Suprapubic skin (tissue), 4 donors: ENCODE results near the gene BTRC. TPM values are rescaled to one million over a fixed set of nuclear protein-coding genes. Genes with fewer than 3 reads are reported as not detected.
"Not testable (repeated sequence)": the region's sequence is repeated elsewhere in the genome, so short reads cannot be mapped to it uniquely, and the experiment has no call there.

Experiments used
- DNase-seq, 2 donors: peaks; one replicate each; pipeline ENCODE4 v3.0.0-alpha.2; 2019; ENCODE audit warnings: low spot score in 2 of 2
- H3K27ac ChIP-seq: fragments of 200-600 bp; sonication (generic); one replicate; pipeline ENCODE4 v1.5.1; 2019
- H3K27me3 ChIP-seq: fragments of 200-600 bp; sonication (generic); one replicate; pipeline ENCODE4 v1.5.1; 2019
- H3K36me3 ChIP-seq: fragments of 200-600 bp; sonication (generic); one replicate; pipeline ENCODE4 v1.5.1; 2019
- H3K4me1 ChIP-seq: fragments of 200-600 bp; sonication (generic); one replicate; pipeline ENCODE4 v1.5.1; 2019
- H3K4me3 ChIP-seq: fragments of 200-600 bp; sonication (generic); one replicate; pipeline ENCODE4 v1.5.1; 2019; ENCODE audit warnings: mild to moderate bottlenecking
- H3K9me3 ChIP-seq: fragments of 200-600 bp; sonication (generic); one replicate; pipeline ENCODE4 v1.5.1; 2019
- CTCF ChIP-seq, 2 donors: fragments of 200-600 bp in 1 of 2; fragments of 450-650 bp in 1 of 2; sonication (generic) in 1 of 2; IDR thresholded peaks; one replicate each; pipeline ENCODE4 v1.5.1; 2016 to 2019; ENCODE audit warnings: antibody characterized with exemption in 2 of 2, mild to moderate bottlenecking in 1 of 2, moderate library complexity in 1 of 2
- EP300 ChIP-seq: sonication (generic); formaldehyde crosslinking; IDR thresholded peaks from one replicate; pipeline ENCODE4 v1.6.1; 2017; ENCODE audit warnings: antibody characterized with exemption
- POLR2A ChIP-seq, 2 donors: fragments of 450-650 bp; IDR thresholded peaks; one replicate each; pipeline ENCODE4 v1.6.1; 2017; ENCODE audit warnings: antibody characterized with exemption in 2 of 2, mild to moderate bottlenecking in 2 of 2, moderate library complexity in 2 of 2
- POLR2AphosphoS5 ChIP-seq, 3 donors: sonication (generic); formaldehyde crosslinking; IDR thresholded peaks; one replicate each; pipeline ENCODE4 v1.6.1; 2017; ENCODE audit warnings: antibody characterized with exemption in 3 of 3
- WGBS: methylation state at CpG from one replicate; pipeline ENCODE4 v1.1.5; 2018; 5-methylcytosine and 5-hydroxymethylcytosine counted together
- total RNA-seq, 4 donors: library from RNA; depleted of rRNA; stranded (reverse); fragments of >200 nt; gene quantifications; one replicate each; pipeline ENCODE4 v1.1.0, GENCODE V29; 2016

Gene BTRC
- total RNA-seq, 4 donors from 2014 or later: 17.4 to 20.6 (median 18.5) TPM

- H3K4me3 ChIP-seq: no peak overlapping the region
- H3K9me3 ChIP-seq: no peaks in the 10 kb centered on the region
- TF ChIP-seq POLR2A (IDR thresholded peaks at IDR 0.05) (no peak), CTCF (IDR thresholded peaks at IDR 0.05) (no peak), POLR2AphosphoS5 (IDR thresholded peaks at IDR 0.05) (no peak), EP300 (no peak)
- DNase-seq: no peak
- no peaks in the 10 kb centered on the region for H3K27me3 ChIP-seq
- H3K4me1 ChIP-seq: peaks cover 24% of the 10 kb centered on the region
- H3K36me3 ChIP-seq: peaks cover 39% of the 10 kb centered on the region
- WGBS: 92% methylated on average over 9 of the region's 9 CpGs
- H3K27ac ChIP-seq: no peak overlapping the region
These were observed 231.9 kb downstream of the BTRC start for GRCh38 chr10:101585841-101586240.

- under 1% methylated on average over 37 of the region's 50 CpGs for WGBS
- no peak for TF ChIP-seq EP300
- peak in 2 of 3 donors; percentile 20 to 23 for TF ChIP-seq POLR2AphosphoS5 (IDR thresholded peaks at IDR 0.05)
These were observed 234.0 kb downstream of the BTRC start, which contains the start of the genes DPCD and POLL for GRCh38 chr10:101587725-101588653. Gene DPCD (plus strand): TSS chr10:101588321. CDS start chr10:101588337, 16 bp downstream. Gene POLL (minus strand): TSS chr10:101588257. CDS start chr10:101587360, 897 bp downstream.

DNA sequence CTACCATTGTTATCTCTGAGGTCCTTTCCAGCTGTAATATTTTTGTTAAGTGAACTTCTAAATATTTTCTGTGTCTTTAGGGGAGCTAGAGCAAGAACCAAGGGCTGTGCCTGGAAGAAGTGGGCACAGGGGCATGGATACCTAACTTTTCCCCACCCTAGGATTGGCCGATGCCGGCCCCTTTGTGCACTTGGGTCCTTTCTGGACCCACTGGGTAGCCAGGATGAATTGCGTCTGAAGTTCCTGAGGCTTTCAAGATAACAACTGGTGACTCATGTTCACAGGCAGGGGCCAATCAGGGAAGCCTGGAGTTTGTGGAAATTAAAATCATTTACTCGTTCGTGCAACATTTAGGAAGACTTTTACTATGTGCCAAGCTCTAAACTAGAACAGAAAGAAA, 234.9 kb downstream of the BTRC start:
- H3K4me3 ChIP-seq: peak overlapping the region; percentile 93
- H3K9me3 ChIP-seq: no peaks in the 10 kb centered on the region
- H3K4me1 ChIP-seq: peaks cover 24% of the 10 kb centered on the region
- whole genome bisulfite sequencing: 59% methylated on average over 5 of the region's 5 CpGs
- H3K36me3 ChIP-seq: peaks cover 16% of the 10 kb centered on the region
- TF ChIP-seq EP300 (no peak), CTCF (IDR thresholded peaks at IDR 0.05) (no peak), POLR2AphosphoS5 (IDR thresholded peaks at IDR 0.05) (no peak), POLR2A (IDR thresholded peaks at IDR 0.05) (no peak)
- no peak overlapping the region for H3K27ac ChIP-seq
- no peaks in the 10 kb centered on the region for H3K27me3 ChIP-seq
- no peak for DNase-seq

More at GRCh38 chr10:101587725-101588653, 234.0 kb downstream of the BTRC start, which contains the start of the genes DPCD and POLL:
- Histone ChIP-seq H3K27ac (no peak within 1 kb of the TSS), H3K9me3 (no peaks in the 10 kb centered on the region), H3K4me3 (peak within 1 kb of the TSS; percentile 93), H3K36me3 (peaks cover 25% of the 10 kb centered on the region), H3K27me3 (no peaks in the 10 kb centered on the region), H3K4me1 (peaks cover 24% of the 10 kb centered on the region)
- peak; percentile 97 to 98 for DNase-seq

- H3K9me3 ChIP-seq, H3K4me3 ChIP-seq, H3K27ac ChIP-seq, H3K4me1 ChIP-seq, DNase-seq, H3K27me3 ChIP-seq, H3K36me3 ChIP-seq: not testable (repeated sequence)
- WGBS: 95% methylated on average over 2 of the region's 2 CpGs
These were observed 239.4 kb downstream of the BTRC start for GRCh38 chr10:101593331-101593730.

DNA sequence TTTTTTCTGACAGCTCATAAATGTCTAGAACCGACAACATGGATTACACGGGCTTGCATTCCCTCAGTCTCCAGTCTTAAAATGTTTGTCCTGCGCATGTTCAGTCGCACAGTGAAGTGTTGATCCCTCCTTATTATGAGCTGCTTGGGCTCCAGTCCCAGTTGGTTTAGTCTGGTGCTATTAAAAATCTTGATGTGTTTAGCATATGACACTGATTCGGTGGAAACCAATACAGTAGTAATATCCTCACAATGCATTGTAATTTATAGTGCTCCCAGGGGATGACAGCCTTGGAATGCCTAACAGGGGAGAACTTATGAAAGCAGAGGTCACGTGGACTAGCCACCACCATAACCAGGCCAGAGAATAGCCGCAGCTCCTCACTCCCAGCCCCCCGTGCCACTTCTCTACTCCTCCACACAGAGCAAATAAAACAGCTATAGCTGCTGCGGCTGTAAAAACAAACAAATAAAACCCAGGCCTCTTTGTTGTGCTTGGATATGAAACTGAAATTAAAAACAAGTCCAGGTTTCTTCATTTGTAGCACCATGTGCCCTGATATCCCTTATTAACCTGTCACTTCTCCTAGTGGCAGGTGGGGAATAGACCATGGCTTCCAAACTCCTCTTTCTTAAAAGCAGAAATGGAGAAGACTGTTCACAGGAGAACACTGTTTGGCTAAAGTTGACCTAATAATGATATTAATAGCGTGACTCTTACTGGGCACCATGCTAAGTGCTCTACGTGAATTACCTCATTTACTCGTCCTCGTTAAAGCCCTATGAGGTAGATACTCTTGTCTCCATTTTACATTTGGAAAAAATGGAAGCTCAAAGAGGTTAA, 241.8 kb downstream of the BTRC start:
- no peak for TF ChIP-seq POLR2AphosphoS5 (IDR thresholded peaks at IDR 0.05)
- no peak for TF ChIP-seq CTCF (IDR thresholded peaks at IDR 0.05)
- no peak for TF ChIP-seq EP300
- no peak for TF ChIP-seq POLR2A (IDR thresholded peaks at IDR 0.05)

More for the DNA sequence above, 241.8 kb downstream of the BTRC start:
- H3K36me3 ChIP-seq: no peaks in the 10 kb centered on the region
- no peak overlapping the region for H3K4me3 ChIP-seq
- H3K27me3 ChIP-seq: no peaks in the 10 kb centered on the region
- H3K27ac ChIP-seq: no peak overlapping the region
- no peak for DNase-seq
- no peaks in the 10 kb centered on the region for H3K4me1 ChIP-seq
- H3K9me3 ChIP-seq: no peaks in the 10 kb centered on the region
- 76% methylated on average over 13 of the region's 13 CpGs for WGBS
